Transverse colon (tissue), 4 donors: ENCODE results near the gene STX10.

Experiments used
- CTCF ChIP-seq, 5 experiments: fragments of 200-600 bp in 3 of 5; fragments of 450-650 bp in 2 of 5; sonication (generic) in 3 of 5; IDR thresholded peaks; 1 replicate in 2 of 5; 2 replicates in 3 of 5; pipeline ENCODE4 v1.5.1; 2016 to 2017; ENCODE audit warnings: antibody characterized with exemption in 5 of 5, inconsistent platforms in 3 of 5, mild to moderate bottlenecking in 2 of 5, moderate library complexity in 1 of 5
- POLR2A ChIP-seq: fragments of 450-650 bp; IDR thresholded peaks from one replicate; pipeline ENCODE4 v1.6.1; 2016; ENCODE audit warnings: antibody characterized with exemption, mild to moderate bottlenecking, moderate library complexity
- POLR2AphosphoS5 ChIP-seq, 3 donors: sonication (generic); formaldehyde crosslinking; IDR thresholded peaks; one replicate each; pipeline ENCODE4 v1.6.1; 2016; ENCODE audit warnings: antibody characterized with exemption in 3 of 3

DNA sequence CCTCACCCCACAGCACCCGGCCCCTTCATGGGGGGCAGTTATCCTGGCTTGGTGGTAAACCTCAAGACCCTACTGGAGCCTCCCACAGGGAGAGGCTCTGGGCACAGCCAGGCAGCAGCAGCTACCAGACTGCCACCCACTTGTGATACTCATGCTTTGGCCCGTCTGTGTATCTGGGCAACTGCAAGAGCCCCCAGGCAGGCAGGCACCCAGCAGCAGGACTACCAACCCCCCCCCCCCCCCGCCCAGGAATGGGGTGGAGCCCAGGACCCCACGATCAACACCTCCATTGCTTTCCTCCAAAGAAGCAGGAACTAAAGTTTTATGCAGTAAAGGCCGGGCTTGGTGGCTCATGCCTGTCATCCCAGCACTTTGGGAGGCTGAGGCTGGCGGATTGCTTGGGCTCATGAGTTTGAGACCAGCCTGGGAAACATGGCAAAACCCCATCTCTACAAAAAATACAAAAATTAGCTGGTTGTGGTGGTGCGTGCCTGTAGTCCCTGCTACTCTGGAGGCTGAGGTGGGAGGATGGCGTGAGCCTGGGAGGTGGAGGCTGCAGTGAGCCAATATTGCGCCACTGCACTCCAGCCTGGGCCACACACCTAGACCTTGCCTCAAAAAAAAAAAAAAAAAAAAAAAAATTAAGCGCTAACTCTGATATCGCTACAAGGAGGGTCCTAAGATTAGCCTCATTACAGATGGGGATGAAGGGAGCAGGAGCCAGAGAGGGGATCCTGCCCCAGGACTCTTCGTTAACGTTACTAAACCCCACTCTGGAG is 46.4 kb downstream of the STX10 start:
- no peak for TF ChIP-seq CTCF (IDR thresholded peaks at IDR 0.05)
- TF ChIP-seq POLR2AphosphoS5 (IDR thresholded peaks at IDR 0.05) = no peak
- no peak for TF ChIP-seq POLR2A
